ENCODE results near the gene ZNF24.

ZNF24 gene

DNA sequence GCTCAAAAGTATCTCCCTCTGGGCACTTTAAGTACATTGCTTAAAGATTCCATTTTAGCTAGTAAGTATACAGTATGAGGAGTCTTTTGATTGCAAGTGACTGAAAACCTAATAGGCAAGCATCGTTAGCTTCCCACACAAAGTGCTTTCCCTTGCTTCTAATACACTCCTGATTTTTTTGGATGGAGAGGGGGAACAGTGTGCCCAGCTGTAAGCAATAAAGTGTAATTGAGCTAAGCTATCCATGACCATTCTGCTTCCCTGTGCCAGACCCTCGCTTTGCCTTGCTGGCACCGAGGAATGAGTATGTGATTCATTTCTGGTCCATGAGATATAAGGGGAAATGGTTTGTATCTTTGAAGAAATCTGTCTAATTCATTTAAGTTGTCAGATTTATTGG, 3.8 kb upstream of the ZNF24 start:
- Histone ChIP-seq H3K4me1 (ENCODE audit: control insufficient read depth, insufficient read depth, low read length) (peaks cover 11% of the 10 kb centered on the region), H3K27me3 (ENCODE audit: control insufficient read depth, insufficient read depth, low read length) (no peaks in the 10 kb centered on the region)

GRCh38 chr18:35345950-35346349, 1.7 kb upstream of the ZNF24 start:
- Histone ChIP-seq H3K4me1 (ENCODE audit: control insufficient read depth, insufficient read depth, low read length) (peaks cover 15% of the 10 kb centered on the region), H3K36me3 (ENCODE audit: control insufficient read depth, insufficient read depth, low read length) (no peaks in the 10 kb centered on the region), H3K9me3 (ENCODE audit: control insufficient read depth, low read length) (no peaks in the 10 kb centered on the region), H3K9ac (ENCODE audit: low read length) (no peak overlapping the region), H3K4me3 (ENCODE audit: low read length) (no peak overlapping the region), H3K27me3 (ENCODE audit: control insufficient read depth, insufficient read depth, low read length) (no peaks in the 10 kb centered on the region)

More for the DNA sequence above, 3.8 kb upstream of the ZNF24 start:
- no peaks in the 10 kb centered on the region for H3K9me3 ChIP-seq (ENCODE audit: control insufficient read depth, low read length)
- no peak overlapping the region for H3K9ac ChIP-seq (ENCODE audit: low read length)
- no peaks in the 10 kb centered on the region for H3K36me3 ChIP-seq (ENCODE audit: control insufficient read depth, insufficient read depth, low read length)
- no peak overlapping the region for H3K4me3 ChIP-seq (ENCODE audit: low read length)

DNA sequence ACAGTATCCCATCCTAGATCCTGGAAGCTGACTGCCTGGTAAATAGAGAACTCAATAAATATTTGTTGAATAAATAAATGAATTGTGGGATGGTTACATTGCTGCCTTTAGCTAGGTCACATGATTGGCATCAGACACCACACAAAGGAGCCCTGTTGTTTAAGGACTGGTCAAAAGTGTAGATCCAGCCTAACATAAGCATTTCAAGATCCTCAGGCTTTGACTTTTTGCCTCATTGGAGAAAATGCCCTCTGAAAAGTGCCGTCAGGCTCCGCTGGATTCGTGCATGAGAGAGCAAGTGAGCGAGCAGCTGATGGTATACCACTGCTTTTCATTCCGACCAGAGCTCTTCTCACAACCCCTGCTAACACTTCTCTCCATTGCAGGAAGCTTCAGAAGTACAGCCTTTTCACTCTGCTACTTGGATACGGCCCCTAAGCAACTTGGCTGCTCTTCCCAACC, 1.3 kb upstream of the ZNF24 start:
- H3K9me3 ChIP-seq (ENCODE audit: control insufficient read depth, low read length) = no peaks in the 10 kb centered on the region
- H3K27me3 ChIP-seq (ENCODE audit: control insufficient read depth, insufficient read depth, low read length) = no peaks in the 10 kb centered on the region
- peaks cover 15% of the 10 kb centered on the region for H3K4me1 ChIP-seq (ENCODE audit: control insufficient read depth, insufficient read depth, low read length)
- no peak overlapping the region for H3K4me3 ChIP-seq (ENCODE audit: low read length)
- peak overlapping the region; percentile 99 for H3K9ac ChIP-seq (ENCODE audit: low read length)
- no peaks in the 10 kb centered on the region for H3K36me3 ChIP-seq (ENCODE audit: control insufficient read depth, insufficient read depth, low read length)

DNA sequence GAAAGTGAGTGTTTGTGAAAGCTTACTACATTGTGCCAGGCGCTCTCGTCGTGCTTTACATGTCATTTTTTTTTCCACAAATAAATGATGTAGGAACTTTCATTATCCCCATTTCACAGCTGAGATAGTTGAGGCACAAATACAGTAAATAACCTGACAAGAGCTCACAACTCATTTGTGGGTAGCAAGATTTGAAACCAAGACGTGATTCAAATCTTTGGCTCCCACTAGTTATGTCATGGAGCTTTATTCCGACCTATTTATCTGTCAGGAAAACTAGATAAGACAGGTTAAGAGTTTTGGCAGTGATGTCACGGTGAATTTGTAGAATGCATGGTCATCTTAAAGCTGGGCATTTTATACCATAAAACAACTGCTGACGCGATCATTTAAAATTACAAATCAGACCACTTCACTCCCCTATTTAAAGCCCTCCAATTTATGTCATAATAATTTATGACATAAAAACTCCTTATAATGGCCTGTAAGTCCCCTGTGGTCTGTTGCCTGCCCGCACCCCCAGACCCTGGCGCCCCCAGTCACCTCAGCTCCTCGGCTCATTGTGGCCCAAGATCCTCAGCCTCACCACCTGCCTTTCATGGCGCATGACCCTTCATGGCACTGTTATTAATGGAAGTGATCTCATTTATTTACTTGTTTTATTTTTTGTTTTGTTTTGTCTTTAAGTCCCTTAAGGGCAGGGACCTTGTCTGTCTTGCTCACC, 678 bp upstream of the ZNF24 start:
- H3K4me3 ChIP-seq (ENCODE audit: low read length) = peak overlapping the region; percentile 70
- no peaks in the 10 kb centered on the region for H3K36me3 ChIP-seq (ENCODE audit: control insufficient read depth, insufficient read depth, low read length)
- H3K9me3 ChIP-seq (ENCODE audit: control insufficient read depth, low read length) = no peaks in the 10 kb centered on the region
- peak overlapping the region; percentile 99 for H3K9ac ChIP-seq (ENCODE audit: low read length)
- H3K27me3 ChIP-seq (ENCODE audit: control insufficient read depth, insufficient read depth, low read length) = no peaks in the 10 kb centered on the region
- H3K4me1 ChIP-seq (ENCODE audit: control insufficient read depth, insufficient read depth, low read length) = peaks cover 15% of the 10 kb centered on the region

GRCh38 chr18:35343488-35343935, 708 bp downstream of the ZNF24 start:
- Histone ChIP-seq H3K4me3 (ENCODE audit: low read length) (peak overlapping the region; percentile 70), H3K27me3 (ENCODE audit: control insufficient read depth, insufficient read depth, low read length) (no peaks in the 10 kb centered on the region), H3K4me1 (ENCODE audit: control insufficient read depth, insufficient read depth, low read length) (peaks cover 15% of the 10 kb centered on the region), H3K36me3 (ENCODE audit: control insufficient read depth, insufficient read depth, low read length) (peaks cover 5% of the 10 kb centered on the region), H3K9me3 (ENCODE audit: control insufficient read depth, low read length) (no peaks in the 10 kb centered on the region), H3K9ac (ENCODE audit: low read length) (peak overlapping the region; percentile 99)

DNA sequence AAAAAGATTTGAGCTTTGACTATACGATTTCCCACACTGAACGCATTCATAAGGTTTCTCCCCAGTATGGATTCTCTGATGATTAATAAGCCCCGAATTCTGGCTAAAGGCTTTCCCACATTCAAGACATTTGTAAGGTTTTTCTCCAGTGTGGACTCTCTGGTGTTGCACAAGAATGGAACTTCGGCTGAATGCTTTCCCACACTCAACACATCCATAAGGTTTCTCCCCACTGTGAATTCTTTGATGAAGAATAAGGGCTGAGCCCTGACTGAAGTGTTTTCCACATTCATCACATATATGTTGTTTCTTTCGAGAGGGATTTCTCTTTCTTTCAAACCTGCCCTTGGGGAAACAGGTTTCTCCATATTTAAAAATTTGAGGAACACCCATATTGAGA, 6.9 kb downstream of the ZNF24 start:
- H3K4me3 ChIP-seq (ENCODE audit: low read length) = no peak overlapping the region
- H3K9ac ChIP-seq (ENCODE audit: low read length) = no peak overlapping the region
- no peaks in the 10 kb centered on the region for H3K4me1 ChIP-seq (ENCODE audit: control insufficient read depth, insufficient read depth, low read length)
- H3K9me3 ChIP-seq (ENCODE audit: control insufficient read depth, low read length) = no peaks in the 10 kb centered on the region
- peaks cover 5% of the 10 kb centered on the region for H3K36me3 ChIP-seq (ENCODE audit: control insufficient read depth, insufficient read depth, low read length)
- H3K27me3 ChIP-seq (ENCODE audit: control insufficient read depth, insufficient read depth, low read length) = no peaks in the 10 kb centered on the region

DNA sequence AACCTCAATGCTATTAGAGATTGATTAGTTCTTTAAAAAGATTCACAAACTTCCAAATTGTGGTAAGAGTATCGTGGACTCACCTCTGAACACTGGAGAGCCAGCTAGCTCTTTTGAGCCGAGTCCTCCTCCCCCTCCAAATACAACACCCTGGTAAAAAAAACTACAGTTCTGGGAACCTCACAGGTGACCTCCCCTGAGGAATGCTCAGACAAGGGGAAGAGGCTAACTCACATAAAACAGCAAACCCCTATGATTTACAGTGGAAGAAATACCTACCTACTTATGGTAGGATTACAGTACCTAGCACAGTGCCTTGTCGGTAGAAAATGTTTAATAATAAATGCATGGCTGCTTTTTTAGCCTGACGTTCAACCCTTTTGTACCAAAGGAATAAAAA, 8.4 kb downstream of the ZNF24 start:
- Histone ChIP-seq H3K4me1 (ENCODE audit: control insufficient read depth, insufficient read depth, low read length) (no peaks in the 10 kb centered on the region), H3K36me3 (ENCODE audit: control insufficient read depth, insufficient read depth, low read length) (peaks cover 5% of the 10 kb centered on the region), H3K4me3 (ENCODE audit: low read length) (no peak overlapping the region), H3K9ac (ENCODE audit: low read length) (no peak overlapping the region), H3K27me3 (ENCODE audit: control insufficient read depth, insufficient read depth, low read length) (no peaks in the 10 kb centered on the region), H3K9me3 (ENCODE audit: control insufficient read depth, low read length) (no peaks in the 10 kb centered on the region)

DNA sequence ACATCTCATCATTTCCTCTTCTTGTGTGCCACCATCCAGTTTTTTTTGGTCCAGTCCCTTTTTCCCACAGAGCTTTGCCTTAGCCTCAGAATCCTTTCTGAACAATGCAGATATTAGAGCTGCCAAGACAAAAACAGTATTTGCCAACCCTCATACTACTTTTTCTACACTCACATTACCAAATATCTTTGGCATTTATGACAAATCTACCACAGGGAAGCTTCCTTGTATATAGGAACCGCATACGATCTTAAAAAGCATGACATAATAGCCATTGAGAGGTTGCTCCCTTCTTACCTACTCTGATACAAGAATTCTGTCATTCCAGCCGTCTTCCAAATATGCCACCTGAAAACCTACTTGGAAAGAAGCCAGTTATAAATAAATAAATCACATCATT, 9.4 kb downstream of the ZNF24 start:
- Histone ChIP-seq H3K9me3 (ENCODE audit: control insufficient read depth, low read length) (no peaks in the 10 kb centered on the region), H3K4me3 (ENCODE audit: low read length) (no peak overlapping the region), H3K9ac (ENCODE audit: low read length) (no peak overlapping the region), H3K27me3 (ENCODE audit: control insufficient read depth, insufficient read depth, low read length) (no peaks in the 10 kb centered on the region), H3K36me3 (ENCODE audit: control insufficient read depth, insufficient read depth, low read length) (peaks cover 5% of the 10 kb centered on the region), H3K4me1 (ENCODE audit: control insufficient read depth, insufficient read depth, low read length) (no peaks in the 10 kb centered on the region)

GRCh38 chr18:35334212-35334611, 10.0 kb downstream of the ZNF24 start:
- Histone ChIP-seq H3K4me1 (ENCODE audit: control insufficient read depth, insufficient read depth, low read length) (no peaks in the 10 kb centered on the region), H3K9ac (ENCODE audit: low read length) (no peak overlapping the region), H3K4me3 (ENCODE audit: low read length) (no peak overlapping the region), H3K9me3 (ENCODE audit: control insufficient read depth, low read length) (no peaks in the 10 kb centered on the region), H3K36me3 (ENCODE audit: control insufficient read depth, insufficient read depth, low read length) (peaks cover 5% of the 10 kb centered on the region), H3K27me3 (ENCODE audit: control insufficient read depth, insufficient read depth, low read length) (no peaks in the 10 kb centered on the region)

DNA sequence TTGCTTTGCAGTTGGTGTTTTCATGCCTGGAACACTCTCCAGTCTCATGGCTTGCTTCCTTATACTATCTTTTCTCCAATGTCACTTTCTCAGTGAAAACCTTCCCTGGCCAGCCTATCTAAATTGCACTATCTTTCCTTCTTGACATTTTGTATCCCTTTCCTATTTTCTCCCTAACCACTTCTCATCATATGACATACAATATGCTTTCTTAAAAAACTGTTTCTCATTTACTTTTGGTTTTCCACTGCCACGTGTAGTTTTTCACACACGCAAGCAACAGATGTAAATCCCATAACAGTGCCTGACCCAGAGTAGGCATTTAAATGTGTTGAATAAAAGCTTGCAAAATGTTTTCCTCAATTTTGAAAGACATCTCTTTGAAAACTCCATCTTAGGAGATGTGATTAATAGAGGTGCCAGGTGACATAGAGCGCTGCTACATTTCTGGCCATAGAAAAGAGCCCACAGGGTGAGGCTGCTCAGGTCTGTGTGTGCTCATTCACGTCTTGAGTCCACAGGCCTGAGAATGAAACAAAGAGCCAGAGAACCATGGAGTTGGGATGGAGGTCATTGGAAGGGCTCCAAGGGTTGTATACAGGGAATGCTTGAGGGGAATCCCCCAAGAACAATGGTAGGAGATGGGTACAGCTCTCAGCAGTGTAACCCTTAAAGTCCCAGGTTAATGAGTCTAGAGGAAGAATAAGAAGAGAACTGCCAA, 12.7 kb downstream of the ZNF24 start:
- H3K27me3 ChIP-seq (ENCODE audit: control insufficient read depth, insufficient read depth, low read length) = no peaks in the 10 kb centered on the region
- no peaks in the 10 kb centered on the region for H3K36me3 ChIP-seq (ENCODE audit: control insufficient read depth, insufficient read depth, low read length)
- H3K9me3 ChIP-seq (ENCODE audit: control insufficient read depth, low read length) = no peaks in the 10 kb centered on the region
- H3K4me3 ChIP-seq (ENCODE audit: low read length) = no peak overlapping the region
- H3K4me1 ChIP-seq (ENCODE audit: control insufficient read depth, insufficient read depth, low read length) = no peaks in the 10 kb centered on the region
- H3K9ac ChIP-seq (ENCODE audit: low read length) = no peak overlapping the region

DNA sequence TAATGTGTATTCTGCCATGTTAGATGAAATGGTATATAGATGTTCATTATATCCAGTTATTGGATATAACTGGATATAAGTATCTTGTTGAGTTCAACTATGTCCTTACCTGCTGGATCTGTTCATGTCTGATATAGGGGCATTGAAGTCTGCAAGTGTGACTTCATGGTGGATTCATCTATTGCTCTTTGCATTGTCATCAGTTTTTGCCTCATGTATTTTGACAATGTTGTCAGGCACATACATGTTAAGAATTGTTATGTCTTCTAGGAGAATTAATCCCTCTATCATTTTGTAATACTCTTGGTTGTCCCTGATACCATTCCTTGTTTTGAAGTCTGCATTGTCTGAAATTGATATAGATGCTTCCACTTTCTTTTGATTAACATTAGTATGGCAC, 15.4 kb downstream of the ZNF24 start:
- Histone ChIP-seq H3K4me3 (ENCODE audit: low read length) (no peak overlapping the region), H3K9ac (ENCODE audit: low read length) (no peak overlapping the region), H3K4me1 (ENCODE audit: control insufficient read depth, insufficient read depth, low read length) (no peaks in the 10 kb centered on the region), H3K9me3 (ENCODE audit: control insufficient read depth, low read length) (no peaks in the 10 kb centered on the region), H3K36me3 (ENCODE audit: control insufficient read depth, insufficient read depth, low read length) (no peaks in the 10 kb centered on the region), H3K27me3 (ENCODE audit: control insufficient read depth, insufficient read depth, low read length) (no peaks in the 10 kb centered on the region)

DNA sequence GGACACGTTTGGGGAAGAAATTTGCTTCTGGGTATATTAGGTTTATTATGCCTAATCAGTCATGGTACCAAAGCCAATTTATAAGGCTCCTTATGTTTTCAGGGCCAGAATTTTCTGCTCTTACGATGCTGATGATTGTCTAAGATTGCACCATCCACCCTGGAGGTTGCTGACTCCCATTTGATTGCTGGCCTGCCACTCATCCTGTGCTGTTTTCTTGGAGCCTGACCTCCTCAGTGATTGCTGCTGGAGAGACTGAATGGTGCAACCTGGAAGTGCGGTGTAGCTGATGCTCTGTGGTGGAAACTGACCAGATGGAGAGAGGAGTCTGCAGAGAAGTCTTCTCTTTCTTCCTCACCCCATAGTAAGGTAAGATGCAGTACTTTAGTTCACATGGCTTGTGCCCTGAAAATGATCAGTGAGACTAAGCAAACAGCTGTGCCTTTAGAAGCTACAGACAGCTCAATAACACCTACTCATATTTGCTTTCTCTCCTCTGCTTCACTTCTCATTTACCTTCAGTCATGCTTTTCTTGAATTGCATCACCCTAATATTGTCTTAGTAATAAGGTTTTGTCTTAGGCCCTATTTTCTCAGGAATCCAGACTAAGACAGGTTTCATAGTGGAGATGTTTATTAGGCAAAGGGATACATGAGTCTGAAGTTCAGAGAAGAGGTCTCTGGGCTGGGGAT, 17.4 kb downstream of the ZNF24 start:
- no peaks in the 10 kb centered on the region for H3K27me3 ChIP-seq (ENCODE audit: control insufficient read depth, insufficient read depth, low read length)
- H3K4me1 ChIP-seq (ENCODE audit: control insufficient read depth, insufficient read depth, low read length) = no peaks in the 10 kb centered on the region
- no peaks in the 10 kb centered on the region for H3K36me3 ChIP-seq (ENCODE audit: control insufficient read depth, insufficient read depth, low read length)
- no peaks in the 10 kb centered on the region for H3K9me3 ChIP-seq (ENCODE audit: control insufficient read depth, low read length)
- H3K4me3 ChIP-seq (ENCODE audit: low read length) = no peak overlapping the region
- no peak overlapping the region for H3K9ac ChIP-seq (ENCODE audit: low read length)
